Caco-2 (cell line): Measurements from ENCODE around the gene MON1A. TPM values are rescaled to one million over a fixed set of nuclear protein-coding genes. Genes with fewer than 3 reads are reported as not detected.

Source experiments
- BruUV-seq: library from RNA; stranded (reverse); fragments of 400-500 nt; replicated peaks from 2 replicates; lab custom pipeline; 2021; lab: Mats Ljungman, UMichigan
- CTCF ChIA-PET: fragments of 300-600 bp; sonication (Branson Sonifier 250); formaldehyde crosslinking; loops from one replicate; lab custom pipeline; 2022; ENCODE audit warnings: antibody characterized with exemption; lab: Charles Lee
- POLR2A ChIA-PET: fragments of 300-600 bp; sonication (Branson Sonifier 250); formaldehyde crosslinking; loops from one replicate; lab custom pipeline; 2022; ENCODE audit warnings: antibody characterized with exemption; lab: Charles Lee
- DNase-seq, 2 experiments: peaks; one replicate each; pipeline versions ENCODE4 v3.0.0 to v3.0.0-alpha.2; 2020 to 2022
- H3K27me3 ChIP-seq: replicated peaks from 2 replicates; pipeline ENCODE4 v1.6.0; 2011; ENCODE audit warnings: low read length; ENCODE audit not compliant: control insufficient read depth, insufficient read depth
- H3K36me3 ChIP-seq: 2 replicates; pipeline ENCODE4 v1.5.1; 2011; ENCODE audit warnings: low read length; ENCODE audit not compliant: control insufficient read depth, insufficient read depth
- H3K4me1 ChIP-seq: fragments of 250-450 bp; sonication (Bioruptor Pico); 2 replicates; pipeline ENCODE4 v1.5.1; 2020; ENCODE audit warnings: mild to moderate bottlenecking
- H3K4me3 ChIP-seq: 2 replicates; pipeline ENCODE4 v1.5.1; 2011; ENCODE audit warnings: low read depth, mild to moderate bottlenecking, control low read depth, low read length
- H3K9me3 ChIP-seq: fragments of 250-450 bp; sonication (Bioruptor Pico); 2 replicates; pipeline ENCODE4 v1.5.1; 2020; ENCODE audit warnings: mild to moderate bottlenecking, moderate library complexity
- H3K27ac Mint-ChIP-seq: one replicate; pipeline ENCODE4 v1.8.0; 2022; ENCODE audit warnings: mixed read lengths; ENCODE audit not compliant: unreplicated experiment
- H3K27me3 Mint-ChIP-seq: one replicate; pipeline ENCODE4 v1.8.0; 2022; ENCODE audit warnings: mixed read lengths; ENCODE audit not compliant: insufficient read depth, unreplicated experiment
- H3K36me3 Mint-ChIP-seq: one replicate; pipeline ENCODE4 v1.8.0; 2022; ENCODE audit warnings: mild to moderate bottlenecking, mixed read lengths; ENCODE audit not compliant: insufficient read depth, unreplicated experiment
- H3K4me1 Mint-ChIP-seq: one replicate; pipeline ENCODE4 v1.8.0; 2022; ENCODE audit warnings: low read depth, mixed read lengths; ENCODE audit not compliant: unreplicated experiment
- H3K4me3 Mint-ChIP-seq: one replicate; pipeline ENCODE4 v1.8.0; 2022; ENCODE audit warnings: mild to moderate bottlenecking, moderate library complexity, mixed read lengths; ENCODE audit not compliant: unreplicated experiment
- H3K9me3 Mint-ChIP-seq: one replicate; pipeline ENCODE4 v1.8.0; 2022; ENCODE audit warnings: mixed read lengths; ENCODE audit not compliant: unreplicated experiment
- intact Hi-C: fragments of 100-400 bp; cut with micrococcal nuclease; formaldehyde crosslinking; loops from one replicate; pipeline ENCODE4 v1.10.0; 2022; ENCODE audit not compliant: unreplicated experiment
- total RNA-seq: library from RNA; stranded (reverse); gene quantifications from 2 replicates; pipeline ENCODE4 v1.2.3, GENCODE V29; 2022
- TF ChIP-seq, protein P1 (sequence below), 2 experiments: fragments of 200-600 bp in 1 of 2; IDR thresholded peaks; 1 replicate in 1 of 2; 2 replicates in 1 of 2; pipeline versions ENCODE4 v1.5.1 to v1.8.0; 2011 to 2022; ENCODE audit warnings: antibody characterized with exemption in 1 of 2, control low read depth in 1 of 2, inconsistent platforms in 1 of 2, low read depth in 1 of 2, low read length in 1 of 2, mild to moderate bottlenecking in 1 of 2, moderate library complexity in 1 of 2; ENCODE audit not compliant: insufficient read depth in 1 of 2, severe bottlenecking in 1 of 2, unreplicated experiment in 1 of 2

Gene MON1A
- total RNA-seq, 1 experiment from 2014 or later = 7.7 TPM

DNA sequence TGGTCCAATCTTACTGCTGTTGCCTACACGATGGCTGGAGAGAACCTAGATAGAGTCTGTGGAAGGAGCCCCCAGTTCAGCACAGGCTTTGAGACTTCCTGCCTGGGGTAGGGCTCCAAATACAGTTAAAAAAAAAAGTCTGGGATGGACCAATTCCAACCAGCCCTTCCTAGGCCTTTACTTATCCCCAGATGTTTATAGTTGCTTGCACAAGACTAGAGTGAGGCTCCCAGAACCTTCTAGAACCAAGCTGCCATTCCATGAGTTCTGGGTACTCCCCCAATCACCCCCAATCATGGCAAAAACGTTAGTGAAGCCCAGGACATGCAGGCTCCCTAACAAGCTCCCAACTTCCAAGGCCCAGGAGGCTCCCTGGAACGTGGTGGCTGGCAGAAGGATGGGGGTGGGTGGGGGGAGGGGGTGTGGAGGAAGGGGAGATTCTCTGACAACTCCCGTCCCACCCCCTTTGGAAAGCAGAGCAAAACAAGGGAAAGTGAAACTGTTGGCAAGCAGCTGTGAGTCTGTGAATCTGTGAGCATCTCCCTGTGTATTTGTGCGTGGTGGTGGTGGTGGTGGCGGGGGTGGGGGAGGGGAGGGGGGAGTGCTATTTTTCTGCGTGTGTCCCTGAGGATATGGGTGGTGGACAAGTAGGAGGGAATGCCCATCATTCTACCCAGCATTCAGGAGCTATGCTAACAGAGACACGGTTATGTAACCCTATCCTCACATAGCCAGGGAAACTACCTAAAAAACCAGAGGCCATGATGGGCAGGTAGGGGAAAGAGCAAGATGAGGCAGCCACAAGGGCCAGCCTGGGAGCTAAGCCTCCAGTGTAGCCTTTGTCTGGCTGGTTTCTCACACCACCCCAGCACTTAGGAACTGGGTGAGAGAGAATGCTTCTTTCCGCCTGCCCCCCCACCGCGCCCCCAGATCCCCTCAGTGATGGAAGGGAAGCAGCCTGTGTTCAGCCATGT, 28.0 kb downstream of the MON1A start:
- H3K4me1 Mint-ChIP-seq = peaks cover 7% of the 10 kb centered on the region
- BruUV-seq = no TSS peak
- DNase-seq = no peak
- no peaks in the 10 kb centered on the region for H3K9me3 Mint-ChIP-seq
- no peak overlapping the region for H3K27ac Mint-ChIP-seq
- no peak overlapping the region for H3K4me3 Mint-ChIP-seq
- Histone ChIP-seq H3K4me3 (no peak overlapping the region), H3K9me3 (no peaks in the 10 kb centered on the region), H3K4me1 (peaks cover 45% of the 10 kb centered on the region), H3K36me3 (no peaks in the 10 kb centered on the region; the same call in 1 of the 2 replicates), H3K27me3 (no peaks in the 10 kb centered on the region)
- no peaks in the 10 kb centered on the region for H3K27me3 Mint-ChIP-seq
- intact Hi-C loops = loop anchor here (5.0 kb wide), 1 partner anchor 44 kb away; the partner anchor contains the start of gene TRAIP
- H3K36me3 Mint-ChIP-seq = peaks cover 10% of the 10 kb centered on the region
- ChIA-PET CTCF (interaction anchor here (0.5 to 0.6 kb wide), 4 partner anchors 11 to 115 kb away, joined by 3 to 8 read pairs (median 4); partner anchors contain the start of gene IP6K1), POLR2A (no interaction called here)
- TF ChIP-seq, protein P1, sequence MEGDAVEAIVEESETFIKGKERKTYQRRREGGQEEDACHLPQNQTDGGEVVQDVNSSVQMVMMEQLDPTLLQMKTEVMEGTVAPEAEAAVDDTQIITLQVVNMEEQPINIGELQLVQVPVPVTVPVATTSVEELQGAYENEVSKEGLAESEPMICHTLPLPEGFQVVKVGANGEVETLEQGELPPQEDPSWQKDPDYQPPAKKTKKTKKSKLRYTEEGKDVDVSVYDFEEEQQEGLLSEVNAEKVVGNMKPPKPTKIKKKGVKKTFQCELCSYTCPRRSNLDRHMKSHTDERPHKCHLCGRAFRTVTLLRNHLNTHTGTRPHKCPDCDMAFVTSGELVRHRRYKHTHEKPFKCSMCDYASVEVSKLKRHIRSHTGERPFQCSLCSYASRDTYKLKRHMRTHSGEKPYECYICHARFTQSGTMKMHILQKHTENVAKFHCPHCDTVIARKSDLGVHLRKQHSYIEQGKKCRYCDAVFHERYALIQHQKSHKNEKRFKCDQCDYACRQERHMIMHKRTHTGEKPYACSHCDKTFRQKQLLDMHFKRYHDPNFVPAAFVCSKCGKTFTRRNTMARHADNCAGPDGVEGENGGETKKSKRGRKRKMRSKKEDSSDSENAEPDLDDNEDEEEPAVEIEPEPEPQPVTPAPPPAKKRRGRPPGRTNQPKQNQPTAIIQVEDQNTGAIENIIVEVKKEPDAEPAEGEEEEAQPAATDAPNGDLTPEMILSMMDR (IDR thresholded peaks at IDR 0.05; ENCODE audit: insufficient read depth in 1 of 2, low read depth in 1 of 2, low read length in 1 of 2, severe bottlenecking in 1 of 2, unreplicated experiment in 1 of 2) = no peak

DNA sequence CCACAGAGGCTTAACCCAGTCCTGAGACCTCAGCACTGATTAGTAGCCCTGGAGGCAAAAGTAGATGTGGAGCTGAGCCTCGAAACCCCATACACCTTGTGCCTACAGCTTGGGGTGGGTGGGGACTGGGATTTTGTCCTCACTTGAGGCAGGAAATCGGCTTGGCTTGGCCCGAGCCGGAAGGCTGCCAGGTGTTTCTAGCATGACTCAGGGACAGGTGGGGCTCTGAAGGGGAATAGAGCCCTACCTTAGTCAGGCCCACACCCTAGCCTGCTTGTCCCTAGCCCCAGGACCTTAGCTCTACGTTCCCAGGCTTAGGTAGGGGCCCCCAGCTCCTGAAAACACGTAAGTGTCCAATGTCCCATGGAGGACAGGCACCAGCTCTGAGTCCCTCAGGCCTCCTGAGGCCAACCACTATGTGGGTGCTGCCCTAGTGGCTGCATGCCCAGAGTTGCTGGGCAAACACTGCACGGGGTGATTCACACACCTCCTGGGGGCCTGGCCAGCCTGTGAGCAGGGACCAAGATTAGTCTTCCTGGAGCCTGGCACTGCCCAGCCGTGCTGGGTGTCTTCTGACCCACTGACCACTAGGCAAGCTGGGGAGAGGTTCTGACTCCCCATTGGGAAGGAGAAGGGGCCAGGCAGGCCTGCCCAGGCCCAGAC, 29.0 kb downstream of the MON1A start:
- no peaks in the 10 kb centered on the region; the same call in 1 of the 2 replicates for H3K36me3 ChIP-seq
- CTCF ChIA-PET = interaction anchor here (0.6 to 1.3 kb wide), 3 partner anchors 56 to 67 kb away, joined by 3 to 6 read pairs (median 3); no protein-coding TSS in a partner anchor
- no peaks in the 10 kb centered on the region for H3K9me3 Mint-ChIP-seq

More for the DNA sequence above, 29.0 kb downstream of the MON1A start:
- TF ChIP-seq, protein P1 (IDR thresholded peaks at IDR 0.05; ENCODE audit: insufficient read depth in 1 of 2, low read depth in 1 of 2, low read length in 1 of 2, severe bottlenecking in 1 of 2, unreplicated experiment in 1 of 2) = no peak
- Histone ChIP-seq H3K4me3 (no peak overlapping the region), H3K27me3 (no peaks in the 10 kb centered on the region), H3K9me3 (no peaks in the 10 kb centered on the region), H3K4me1 (peaks cover 35% of the 10 kb centered on the region)
- Mint-ChIP-seq H3K4me1 (peaks cover 1% of the 10 kb centered on the region), H3K4me3 (no peak overlapping the region), H3K36me3 (peaks cover 5% of the 10 kb centered on the region), H3K27ac (no peak overlapping the region), H3K27me3 (no peaks in the 10 kb centered on the region)
- POLR2A ChIA-PET = no interaction called here
- BruUV-seq = no TSS peak
- DNase-seq = peak; percentile 23 to 76
- intact Hi-C loops = loop anchor here (5.0 kb wide), 1 partner anchor 43 kb away; the partner anchor contains the start of gene TRAIP
